GM23338 (cell line): ENCODE measurements around the gene EPHA4. TPM values are rescaled to one million over a fixed set of nuclear protein-coding genes. Genes with fewer than 3 reads are reported as not detected.

Experiments used
- ATAC-seq: fragments of 200-7000 bp; cut with Tn5 transposase; 3 replicates; pipeline ENCODE4 v1.9.1; 2020
- DNase-seq: peaks from one replicate; pipeline ENCODE4 v3.0.0-alpha.2; 2015; ENCODE audit warnings: low spot score
- H2AFZ ChIP-seq: fragments of 200-600 bp; sonication (generic); 2 replicates; pipeline ENCODE4 v1.8.0; 2016; ENCODE audit warnings: antibody characterized with exemption, mild to moderate bottlenecking, moderate library complexity
- H3F3A ChIP-seq: fragments of 200-600 bp; sonication (generic); replicated peaks from 2 replicates; pipeline ENCODE4 v1.8.0; 2017; ENCODE audit warnings: antibody characterized with exemption, mixed run types, low read depth
- H3K27ac ChIP-seq: fragments of 200-600 bp; sonication (generic); 2 replicates; pipeline ENCODE4 v1.6.1; 2016; ENCODE audit warnings: low read depth
- H3K27me3 ChIP-seq: fragments of 200-600 bp; sonication (generic); 2 replicates; pipeline ENCODE4 v1.8.0; 2016; ENCODE audit warnings: mild to moderate bottlenecking, mixed run types, moderate library complexity; ENCODE audit not compliant: insufficient read depth
- H3K36me3 ChIP-seq: fragments of 200-600 bp; sonication (generic); 2 replicates; pipeline ENCODE4 v1.8.0; 2016; ENCODE audit warnings: mild to moderate bottlenecking; ENCODE audit not compliant: insufficient read depth
- H3K4me1 ChIP-seq: fragments of 200-600 bp; sonication (generic); 2 replicates; pipeline ENCODE4 v1.8.0; 2016; ENCODE audit warnings: mild to moderate bottlenecking, moderate library complexity; ENCODE audit not compliant: insufficient read depth
- H3K4me2 ChIP-seq: fragments of 200-600 bp; sonication (generic); 2 replicates; pipeline ENCODE4 v1.7.1; 2017; ENCODE audit warnings: mixed run types
- H3K4me3 ChIP-seq: fragments of 200-600 bp; sonication (generic); 2 replicates; pipeline ENCODE4 v1.6.1; 2016; ENCODE audit warnings: mixed run types
- H3K79me2 ChIP-seq: fragments of 200-600 bp; sonication (generic); replicated peaks from 2 replicates; pipeline ENCODE4 v1.8.0; 2017; ENCODE audit warnings: mild to moderate bottlenecking; ENCODE audit not compliant: insufficient read depth
- H3K9me2 ChIP-seq: fragments of 200-600 bp; sonication (generic); 2 replicates; pipeline ENCODE4 v1.8.0; 2017; ENCODE audit not compliant: insufficient read depth
- H4K20me1 ChIP-seq: fragments of 200-600 bp; sonication (generic); replicated peaks from 2 replicates; pipeline ENCODE4 v1.8.0; 2017; ENCODE audit warnings: mild to moderate bottlenecking; ENCODE audit not compliant: insufficient read depth
- H3K27ac Mint-ChIP-seq: 2 replicates; pipeline ENCODE4 v1.8.0; 2020; ENCODE audit warnings: inconsistent platforms, mild to moderate bottlenecking, moderate library complexity, mixed read lengths
- H3K27me3 Mint-ChIP-seq: 3 replicates; pipeline ENCODE4 v1.8.0; 2022; ENCODE audit warnings: low read depth, mild to moderate bottlenecking, moderate library complexity, mixed read lengths, inconsistent platforms; ENCODE audit not compliant: insufficient read depth, poor library complexity
- H3K36me3 Mint-ChIP-seq: 3 replicates; pipeline ENCODE4 v1.8.0; 2021; ENCODE audit warnings: low read depth, mild to moderate bottlenecking, inconsistent platforms, moderate library complexity, mixed read lengths
- H3K4me1 Mint-ChIP-seq: 3 replicates; pipeline ENCODE4 v1.8.0; 2020; ENCODE audit warnings: mild to moderate bottlenecking, inconsistent platforms, mixed read lengths
- H3K4me3 Mint-ChIP-seq: 3 replicates; pipeline ENCODE4 v1.8.0; 2021; ENCODE audit warnings: moderate library complexity, mild to moderate bottlenecking, inconsistent platforms, mixed read lengths
- H3K9me3 Mint-ChIP-seq: 3 replicates; pipeline ENCODE4 v1.8.0; 2020; ENCODE audit warnings: moderate library complexity, mild to moderate bottlenecking, inconsistent platforms, mixed read lengths
- CTCF ChIP-seq, 2 experiments: fragments of 200-600 bp in 1 of 2; sonication (generic) in 1 of 2; conservative IDR thresholded peaks; 2 replicates each; pipeline versions ENCODE4 v1.5.1 to v1.6.1; 2016 to 2017; ENCODE audit warnings: antibody characterized with exemption in 2 of 2, low read depth in 2 of 2, mild to moderate bottlenecking in 2 of 2, moderate library complexity in 1 of 2
- ETS1 ChIP-seq: IDR thresholded peaks from 2 replicates; pipeline ENCODE4 v1.6.1; 2016; ENCODE audit warnings: antibody characterized with exemption
- JUNB ChIP-seq: IDR thresholded peaks from one replicate; pipeline ENCODE4 v1.6.1; 2016; ENCODE audit warnings: antibody characterized with exemption; ENCODE audit not compliant: unreplicated experiment
- NANOG ChIP-seq: IDR thresholded peaks from 2 replicates; pipeline ENCODE4 v1.6.1; 2016; ENCODE audit warnings: antibody characterized with exemption, borderline replicate concordance
- REST ChIP-seq: IDR thresholded peaks from one replicate; pipeline ENCODE4 v1.6.1; 2018; ENCODE audit warnings: antibody characterized with exemption; ENCODE audit not compliant: unreplicated experiment
- ZNF331 ChIP-seq: fragments of 250-450 bp; sonication (Bioruptor Pico); IDR thresholded peaks from 2 replicates; pipeline ENCODE4 v1.5.0; 2020; ENCODE audit warnings: low read depth, mild to moderate bottlenecking, moderate library complexity
- polyA plus RNA-seq: library from polyadenylated mRNA; unstranded; fragments of >200 nt; fragmentation: Nextera tagmentation; extraction: Ambion mirVana; gene quantifications from 2 replicates; pipeline ENCODE4 v1.2.1, GENCODE V29; 2016
- total RNA-seq: library from RNA; depleted of rRNA; stranded (reverse); fragments of >200 nt; shearing (Covaris generic); gene quantifications from 2 replicates; pipeline ENCODE4 v1.2.3, GENCODE V29; 2014

Gene EPHA4
- total and polyA plus RNA-seq, 2 experiments from 2014 or later = 4.1 to 6.2 TPM

GRCh38 chr2:221527776-221528309, 44.3 kb downstream of the EPHA4 start (continued):
- TF ChIP-seq CTCF (conservative IDR thresholded peaks at IDR 0.05; ENCODE audit: low read depth in 2 of 2) (no peak), JUNB (no peak), ETS1 (no peak), NANOG (no peak)

- Histone ChIP-seq H3K4me1 (peaks cover 12% of the 10 kb centered on the region), H3K4me3 (no peak overlapping the region), H3K79me2 (no peaks in the 10 kb centered on the region), H3F3A (no peaks in the 10 kb centered on the region), H3K9me2 (no peaks in the 10 kb centered on the region), H3K36me3 (no peaks in the 10 kb centered on the region), H3K4me2 (no peak overlapping the region), H4K20me1 (no peaks in the 10 kb centered on the region), H3K27ac (no peak overlapping the region), H3K27me3 (no peaks in the 10 kb centered on the region), H2AFZ (no peak overlapping the region)
- Mint-ChIP-seq H3K4me3 (no peak overlapping the region), H3K27me3 (no peaks in the 10 kb centered on the region), H3K27ac (no peak overlapping the region), H3K9me3 (no peaks in the 10 kb centered on the region), H3K4me1 (peaks cover 38% of the 10 kb centered on the region), H3K36me3 (no peaks in the 10 kb centered on the region)
- DNase-seq (no peak), ATAC-seq (no peak)
- no peak for TF ChIP-seq REST
- TF ChIP-seq ZNF331 (CRISPR knock-in tag) = no peak
Measured at GRCh38 chr2:221524158-221524557, 47.9 kb downstream of the EPHA4 start.
